Ishikawa (cell line): ENCODE data around the gene MDFIC.

ENCODE experiments used
- CEBPB ChIP-seq: IDR thresholded peaks from 2 replicates; pipeline ENCODE4 v1.6.1; 2012
- EP300 ChIP-seq: IDR thresholded peaks from 2 replicates; pipeline ENCODE4 v1.6.1; 2012; ENCODE audit warnings: borderline replicate concordance
- FOXM1 ChIP-seq: IDR thresholded peaks from 2 replicates; pipeline ENCODE4 v1.6.1; 2012; ENCODE audit warnings: low read depth, borderline replicate concordance
- MAX ChIP-seq: IDR thresholded peaks from 2 replicates; pipeline ENCODE4 v1.6.1; 2012
- NFIC ChIP-seq: IDR thresholded peaks from 2 replicates; pipeline ENCODE4 v1.6.1; 2012
- RAD21 ChIP-seq: IDR thresholded peaks from 2 replicates; pipeline ENCODE4 v1.6.1; 2012; ENCODE audit warnings: low read depth
- TCF12 ChIP-seq: IDR thresholded peaks from 2 replicates; pipeline ENCODE4 v1.6.1; 2012; ENCODE audit warnings: low read depth

GRCh38 chr7:115047958-115048720 is 126.2 kb downstream of the MDFIC start:
- TF ChIP-seq MAX, result no peak
- TF ChIP-seq CEBPB, result no peak
- no peak for TF ChIP-seq EP300
- no peak for TF ChIP-seq NFIC
- no peak for TF ChIP-seq FOXM1
- TF ChIP-seq TCF12, result no peak
- TF ChIP-seq RAD21, result no peak
